Type B pancreatic cell (in vitro differentiated cells): ENCODE measurements around the gene COL4A1. TPM values are rescaled to one million over a fixed set of nuclear protein-coding genes. Genes with fewer than 3 reads are reported as not detected.

Source experiments
- DNase-seq: peaks from one replicate; pipeline ENCODE4 v3.0.0; 2021; ENCODE audit warnings: mixed read lengths; ENCODE audit not compliant: unreplicated experiment; ENCODE audit errors: extremely low spot score
- H3K27ac Mint-ChIP-seq: 2 replicates; pipeline ENCODE4 v1.8.0; 2021; ENCODE audit warnings: mild to moderate bottlenecking, mixed read lengths
- H3K27me3 Mint-ChIP-seq: 2 replicates; pipeline ENCODE4 v1.8.0; 2021; ENCODE audit warnings: mixed read lengths
- H3K36me3 Mint-ChIP-seq: 2 replicates; pipeline ENCODE4 v1.8.0; 2021; ENCODE audit warnings: mixed read lengths
- H3K4me1 Mint-ChIP-seq: one replicate; pipeline ENCODE4 v1.8.0; 2021; ENCODE audit warnings: mixed read lengths; ENCODE audit not compliant: unreplicated experiment
- H3K4me3 Mint-ChIP-seq: 2 replicates; pipeline ENCODE4 v1.8.0; 2021; ENCODE audit warnings: mild to moderate bottlenecking, mixed read lengths
- H3K9me3 Mint-ChIP-seq: 2 replicates; pipeline ENCODE4 v1.8.0; 2021; ENCODE audit warnings: mixed read lengths
- total RNA-seq: library from RNA; stranded (reverse); gene quantifications from 2 replicates; pipeline ENCODE4 v1.2.1, GENCODE V29; 2021; ENCODE audit warnings: low replicate concordance
- TF ChIP-seq, protein P1 (sequence below): fragments of 200-600 bp; sonication (generic); conservative IDR thresholded peaks from 2 replicates; pipeline ENCODE4 v1.5.0; 2021; ENCODE audit warnings: antibody characterized with exemption, mild to moderate bottlenecking

The COL4A1 gene
- total RNA-seq, 1 donor from 2014 or later: 83.6 TPM

DNA sequence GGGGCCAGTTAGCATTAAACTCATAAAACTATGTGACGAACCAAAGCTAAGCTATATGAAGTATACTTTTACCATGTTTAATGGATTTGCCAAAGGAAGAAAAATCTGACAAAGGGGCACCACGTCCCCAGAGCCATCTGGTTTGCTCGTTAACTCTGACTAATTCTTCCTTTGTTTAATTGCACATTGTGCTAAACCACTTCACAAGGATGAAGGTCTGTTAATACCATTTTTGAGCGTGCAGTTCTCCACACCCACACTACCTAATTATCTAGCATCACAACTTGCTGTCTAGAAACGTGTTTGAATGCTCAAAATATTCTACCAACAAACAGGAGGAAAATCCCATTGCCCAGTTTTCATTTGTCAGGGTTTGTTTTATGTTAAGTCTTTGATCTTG, 74.8 kb downstream of the COL4A1 start:
- DNase-seq: no peak
- Mint-ChIP-seq H3K27me3 (peaks cover 4% of the 10 kb centered on the region), H3K36me3 (peaks cover 5% of the 10 kb centered on the region), H3K9me3 (no peaks in the 10 kb centered on the region), H3K27ac (no peak overlapping the region), H3K4me3 (no peak overlapping the region), H3K4me1 (peaks cover 13% of the 10 kb centered on the region)
- TF ChIP-seq, protein P1, sequence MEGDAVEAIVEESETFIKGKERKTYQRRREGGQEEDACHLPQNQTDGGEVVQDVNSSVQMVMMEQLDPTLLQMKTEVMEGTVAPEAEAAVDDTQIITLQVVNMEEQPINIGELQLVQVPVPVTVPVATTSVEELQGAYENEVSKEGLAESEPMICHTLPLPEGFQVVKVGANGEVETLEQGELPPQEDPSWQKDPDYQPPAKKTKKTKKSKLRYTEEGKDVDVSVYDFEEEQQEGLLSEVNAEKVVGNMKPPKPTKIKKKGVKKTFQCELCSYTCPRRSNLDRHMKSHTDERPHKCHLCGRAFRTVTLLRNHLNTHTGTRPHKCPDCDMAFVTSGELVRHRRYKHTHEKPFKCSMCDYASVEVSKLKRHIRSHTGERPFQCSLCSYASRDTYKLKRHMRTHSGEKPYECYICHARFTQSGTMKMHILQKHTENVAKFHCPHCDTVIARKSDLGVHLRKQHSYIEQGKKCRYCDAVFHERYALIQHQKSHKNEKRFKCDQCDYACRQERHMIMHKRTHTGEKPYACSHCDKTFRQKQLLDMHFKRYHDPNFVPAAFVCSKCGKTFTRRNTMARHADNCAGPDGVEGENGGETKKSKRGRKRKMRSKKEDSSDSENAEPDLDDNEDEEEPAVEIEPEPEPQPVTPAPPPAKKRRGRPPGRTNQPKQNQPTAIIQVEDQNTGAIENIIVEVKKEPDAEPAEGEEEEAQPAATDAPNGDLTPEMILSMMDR: no peak

DNA sequence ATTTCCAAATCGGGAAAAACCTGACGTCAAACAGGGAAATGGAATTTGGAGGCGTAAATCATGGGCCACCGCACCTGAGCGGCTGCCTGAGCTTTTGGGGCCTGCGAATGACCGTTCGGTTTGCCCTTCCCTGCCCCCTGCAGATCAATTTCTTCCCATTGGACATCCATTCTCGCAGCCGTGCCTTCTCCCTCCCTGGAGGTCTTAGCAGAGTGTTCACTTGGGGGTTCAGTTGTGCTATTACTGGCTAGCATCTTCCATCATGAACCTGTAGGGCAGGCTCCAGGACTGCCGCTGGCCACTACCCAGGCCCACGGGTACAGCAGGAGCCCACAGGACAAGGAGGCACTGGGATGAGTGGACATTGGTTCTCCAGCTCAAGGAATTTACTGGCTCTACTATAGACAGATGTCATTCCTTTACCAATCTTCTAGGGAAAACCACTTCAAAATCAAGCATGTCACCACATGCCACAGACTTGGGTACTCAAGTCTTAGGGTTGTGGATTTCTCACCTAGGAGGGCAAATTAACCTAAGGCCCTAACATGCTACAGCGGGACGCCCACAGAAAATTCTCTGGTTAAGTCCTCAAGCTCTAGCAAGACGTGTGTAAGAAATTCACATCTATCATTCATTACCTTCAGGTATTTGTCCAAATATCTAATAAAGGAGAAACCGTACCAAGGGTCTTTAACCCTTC, 75.5 kb downstream of the COL4A1 start:
- no peaks in the 10 kb centered on the region for H3K9me3 Mint-ChIP-seq
- TF ChIP-seq, protein P1: no peak
- H3K4me1 Mint-ChIP-seq: peaks cover 14% of the 10 kb centered on the region
- H3K27me3 Mint-ChIP-seq: peaks cover 4% of the 10 kb centered on the region
- H3K4me3 Mint-ChIP-seq: no peak overlapping the region
- H3K36me3 Mint-ChIP-seq: peaks cover 5% of the 10 kb centered on the region
- no peak overlapping the region for H3K27ac Mint-ChIP-seq
- DNase-seq: no peak

DNA sequence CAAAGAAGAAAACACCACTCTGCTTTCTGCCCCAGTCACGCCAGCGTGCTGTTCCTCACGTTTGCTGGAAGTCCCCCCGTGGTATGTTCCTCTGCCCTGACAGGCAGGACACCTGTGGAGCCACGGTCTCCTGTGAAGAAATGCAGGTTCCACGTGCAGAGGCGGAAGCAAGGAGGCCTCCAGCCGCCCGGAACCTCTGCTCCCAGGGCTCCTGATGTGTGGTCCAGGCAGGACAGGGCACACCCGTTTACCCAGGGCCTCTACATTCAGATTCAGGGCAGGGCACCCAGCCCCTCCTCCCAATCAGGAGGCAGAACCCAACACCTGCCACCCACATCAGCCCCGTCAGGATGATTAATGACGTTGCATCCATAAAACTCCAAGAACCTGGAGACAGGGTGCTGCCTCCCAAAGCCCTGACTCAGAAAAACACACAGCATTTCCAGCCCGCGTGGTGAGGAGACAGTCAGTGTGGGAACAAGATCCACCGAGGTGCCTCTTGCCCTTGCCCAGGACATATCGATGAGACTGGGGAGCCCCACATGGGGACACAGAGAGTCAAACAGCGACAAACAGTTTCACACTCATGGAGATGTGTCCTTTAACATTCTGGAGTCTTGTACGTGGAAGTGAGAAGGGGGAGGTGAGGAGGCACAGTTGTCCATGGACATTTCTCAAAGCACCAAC, 76.2 kb downstream of the COL4A1 start:
- Mint-ChIP-seq H3K36me3 (peaks cover 5% of the 10 kb centered on the region), H3K27ac (no peak overlapping the region)

DNA sequence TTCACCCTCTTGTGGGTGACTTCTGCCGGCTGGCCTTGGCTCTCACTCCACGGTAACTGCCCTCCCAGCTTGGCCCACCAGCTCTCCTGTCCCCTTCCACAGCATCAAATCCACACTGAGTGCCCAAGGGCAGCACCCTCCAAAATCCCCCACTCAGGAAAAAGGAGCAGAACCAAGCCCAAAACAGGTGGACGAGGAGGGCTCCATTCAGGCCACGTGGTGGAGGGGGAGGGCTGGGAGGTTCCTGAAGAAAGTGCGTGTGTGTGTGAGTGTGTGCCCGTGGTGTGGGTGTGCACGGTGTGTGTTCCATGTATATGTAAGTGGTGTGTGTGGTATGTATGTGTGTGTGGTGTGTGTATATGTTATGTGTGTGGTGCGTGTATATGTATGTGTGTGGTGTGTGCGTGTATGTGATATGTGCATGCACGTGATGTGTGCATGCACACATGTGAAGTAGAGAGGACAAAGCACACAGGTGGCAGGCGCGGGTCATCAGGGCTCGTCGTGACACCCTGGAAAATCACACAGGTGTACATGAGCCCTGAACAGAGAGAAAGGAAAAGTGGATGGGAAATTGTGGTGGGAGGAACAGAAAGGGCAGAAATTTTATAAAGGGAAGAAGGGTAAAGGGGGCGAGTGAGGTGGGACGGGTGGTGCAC, 76.9 kb downstream of the COL4A1 start:
- no peak overlapping the region for H3K4me3 Mint-ChIP-seq
- peaks cover 8% of the 10 kb centered on the region for H3K27me3 Mint-ChIP-seq
- DNase-seq: peak; percentile 27
- no peaks in the 10 kb centered on the region for H3K9me3 Mint-ChIP-seq
- H3K4me1 Mint-ChIP-seq: peaks cover 22% of the 10 kb centered on the region
- H3K27ac Mint-ChIP-seq: no peak overlapping the region
- TF ChIP-seq, protein P1: no peak
- H3K36me3 Mint-ChIP-seq: peaks cover 5% of the 10 kb centered on the region

More for the DNA sequence above, 76.2 kb downstream of the COL4A1 start:
- peaks cover 21% of the 10 kb centered on the region for H3K4me1 Mint-ChIP-seq
- DNase-seq: no peak
- TF ChIP-seq, protein P1: no peak
- peaks cover 8% of the 10 kb centered on the region for H3K27me3 Mint-ChIP-seq
- H3K4me3 Mint-ChIP-seq: no peak overlapping the region
- H3K9me3 Mint-ChIP-seq: no peaks in the 10 kb centered on the region

DNA sequence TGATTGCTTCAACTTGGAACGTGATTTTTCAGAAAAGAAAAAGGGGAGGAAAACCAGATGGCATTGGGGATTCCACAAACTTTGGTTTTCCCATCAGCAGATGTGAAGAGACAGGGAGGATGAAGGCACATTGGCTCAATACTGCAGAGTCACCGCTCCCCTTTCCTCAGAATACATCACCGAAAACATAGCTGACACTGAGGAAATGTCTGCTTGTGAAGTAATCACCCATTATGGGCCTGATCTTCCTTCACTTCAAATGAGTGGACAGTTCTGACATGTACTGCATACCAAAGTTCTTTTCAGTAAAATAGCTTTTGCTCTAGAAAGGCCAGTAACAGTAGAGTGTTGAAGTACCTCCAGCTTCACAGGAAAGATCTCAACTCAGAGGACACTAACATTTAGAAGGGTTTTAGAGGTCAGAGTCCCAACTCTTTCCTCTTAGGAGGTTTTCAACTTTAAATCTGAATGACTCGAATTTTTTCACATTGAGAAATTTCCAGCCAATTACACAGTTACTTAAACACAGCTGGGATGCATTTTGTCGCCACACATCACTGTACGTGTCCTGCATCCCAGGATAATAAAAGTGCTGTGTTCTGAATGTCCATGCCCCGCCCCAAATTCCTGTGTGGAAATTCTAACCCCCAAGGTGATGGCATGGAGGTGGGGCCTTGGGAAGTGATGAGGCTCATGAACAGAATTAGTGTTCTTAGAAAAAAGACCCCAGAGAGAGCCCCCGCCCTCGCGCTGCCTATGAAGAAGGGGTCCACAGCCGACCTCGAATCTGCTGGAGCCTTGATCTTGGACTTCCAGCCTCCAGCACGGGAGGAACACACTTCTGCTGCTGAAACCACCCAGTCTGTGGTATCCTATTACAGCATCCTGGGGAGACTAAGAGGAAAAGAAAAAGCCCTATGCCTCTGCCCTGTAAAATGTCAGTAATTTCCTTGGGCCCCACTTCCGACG, 77.7 kb downstream of the COL4A1 start:
- Mint-ChIP-seq H3K27me3 (peaks cover 8% of the 10 kb centered on the region), H3K9me3 (no peaks in the 10 kb centered on the region), H3K27ac (no peak overlapping the region), H3K4me3 (no peak overlapping the region), H3K36me3 (peaks cover 5% of the 10 kb centered on the region), H3K4me1 (peaks cover 22% of the 10 kb centered on the region)
- TF ChIP-seq, protein P1: no peak
- DNase-seq: peak; percentile 58
